PC-3 (cell line): Measurements from ENCODE around the gene DHDH.

Experiments used
- CTCF ChIP-seq: fragments of 300-600 bp; sonication (generic); conservative IDR thresholded peaks from 2 replicates; pipeline ENCODE4 v1.5.1; 2017; ENCODE audit warnings: antibody characterized with exemption, low read depth, mild to moderate bottlenecking, low read length
- EZH2 ChIP-seq: fragments of 300-600 bp; sonication (generic); IDR thresholded peaks from one replicate; pipeline ENCODE4 v1.6.1; 2017; ENCODE audit warnings: antibody characterized with exemption, mild to moderate bottlenecking, low read length; ENCODE audit not compliant: unreplicated experiment
- EZH2phosphoT487 ChIP-seq: fragments of 300-600 bp; sonication (generic); IDR thresholded peaks from 2 replicates; pipeline ENCODE4 v1.6.1; 2018; ENCODE audit warnings: mild to moderate bottlenecking, antibody characterized with exemption, low read length, borderline replicate concordance

GRCh38 chr19:48959341-48960239 is 26.1 kb downstream of the DHDH start:
- TF ChIP-seq CTCF, result no peak
- no peak for TF ChIP-seq EZH2
- TF ChIP-seq EZH2phosphoT487, result no peak
